ENCODE measurements around the gene ATG4B.

Gene ATG4B

GRCh38 chr2:241615041-241615440, 22.5 kb upstream of the ATG4B start:
- no peaks in the 10 kb centered on the region for H3K36me3 ChIP-seq (ENCODE audit: control insufficient read depth in 2 of 2, insufficient read depth in 2 of 2, low read length in 2 of 2)
- peaks cover 11% of the 10 kb centered on the region for H3K4me1 ChIP-seq (ENCODE audit: control insufficient read depth, insufficient read depth, low read length)
- H3K9ac ChIP-seq (ENCODE audit: low read length in 2 of 2): no peak overlapping the region
- H3K27me3 ChIP-seq (ENCODE audit: control insufficient read depth in 1 of 2, insufficient read depth in 2 of 2, low read length in 2 of 2): no peaks in the 10 kb centered on the region
- H3K27ac ChIP-seq (ENCODE audit: low read length): no peak overlapping the region
- no peak overlapping the region for H3K4me3 ChIP-seq (ENCODE audit: low read length in 2 of 2)
- H3K9me3 ChIP-seq (ENCODE audit: control insufficient read depth in 2 of 2, low read length in 2 of 2): no peaks in the 10 kb centered on the region

- no peak overlapping the region for H3K4me3 ChIP-seq (ENCODE audit: low read length in 2 of 2)
- H3K27me3 ChIP-seq (ENCODE audit: control insufficient read depth in 1 of 2, insufficient read depth in 2 of 2, low read length in 2 of 2): no peaks in the 10 kb centered on the region
- peaks cover 9% of the 10 kb centered on the region for H3K4me1 ChIP-seq (ENCODE audit: control insufficient read depth, insufficient read depth, low read length)
- no peak overlapping the region for H3K9ac ChIP-seq (ENCODE audit: low read length in 2 of 2)
- H3K27ac ChIP-seq (ENCODE audit: low read length): no peak overlapping the region
- H3K9me3 ChIP-seq (ENCODE audit: control insufficient read depth in 2 of 2, low read length in 2 of 2): no peaks in the 10 kb centered on the region
- H3K36me3 ChIP-seq (ENCODE audit: control insufficient read depth in 2 of 2, insufficient read depth in 2 of 2, low read length in 2 of 2): no peaks in the 10 kb centered on the region
Measured at GRCh38 chr2:241615522-241616052, 21.9 kb upstream of the ATG4B start.

GRCh38 chr2:241616168-241617125, 21.0 kb upstream of the ATG4B start:
- peaks cover 7% of the 10 kb centered on the region for H3K4me1 ChIP-seq (ENCODE audit: control insufficient read depth, insufficient read depth, low read length)
- no peaks in the 10 kb centered on the region for H3K27me3 ChIP-seq (ENCODE audit: control insufficient read depth in 1 of 2, insufficient read depth in 2 of 2, low read length in 2 of 2)
- no peak overlapping the region for H3K27ac ChIP-seq (ENCODE audit: low read length)
- no peak overlapping the region for H3K9ac ChIP-seq (ENCODE audit: low read length in 2 of 2)
- H3K9me3 ChIP-seq (ENCODE audit: control insufficient read depth in 2 of 2, low read length in 2 of 2): no peaks in the 10 kb centered on the region
- no peak overlapping the region for H3K4me3 ChIP-seq (ENCODE audit: low read length in 2 of 2)
- no peaks in the 10 kb centered on the region for H3K36me3 ChIP-seq (ENCODE audit: control insufficient read depth in 2 of 2, insufficient read depth in 2 of 2, low read length in 2 of 2)

- no peaks in the 10 kb centered on the region for H3K36me3 ChIP-seq (ENCODE audit: control insufficient read depth in 2 of 2, insufficient read depth in 2 of 2, low read length in 2 of 2)
- H3K4me3 ChIP-seq (ENCODE audit: low read length in 2 of 2): peak overlapping the region; percentile 16 to 40
- no peak overlapping the region for H3K9ac ChIP-seq (ENCODE audit: low read length in 2 of 2)
- no peaks in the 10 kb centered on the region for H3K9me3 ChIP-seq (ENCODE audit: control insufficient read depth in 2 of 2, low read length in 2 of 2)
- H3K4me1 ChIP-seq (ENCODE audit: control insufficient read depth, insufficient read depth, low read length): peaks cover 7% of the 10 kb centered on the region
- H3K27me3 ChIP-seq (ENCODE audit: control insufficient read depth in 1 of 2, insufficient read depth in 2 of 2, low read length in 2 of 2): no peaks in the 10 kb centered on the region
- H3K27ac ChIP-seq (ENCODE audit: low read length): no peak overlapping the region
Measured at GRCh38 chr2:241617431-241618154, 19.9 kb upstream of the ATG4B start.

- peaks cover 5% of the 10 kb centered on the region for H3K4me1 ChIP-seq (ENCODE audit: control insufficient read depth, insufficient read depth, low read length)
- no peak overlapping the region for H3K4me3 ChIP-seq (ENCODE audit: low read length in 2 of 2)
- H3K36me3 ChIP-seq (ENCODE audit: control insufficient read depth in 2 of 2, insufficient read depth in 2 of 2, low read length in 2 of 2): no peaks in the 10 kb centered on the region
- no peaks in the 10 kb centered on the region for H3K27me3 ChIP-seq (ENCODE audit: control insufficient read depth in 1 of 2, insufficient read depth in 2 of 2, low read length in 2 of 2)
- H3K9me3 ChIP-seq (ENCODE audit: control insufficient read depth in 2 of 2, low read length in 2 of 2): no peaks in the 10 kb centered on the region
- H3K27ac ChIP-seq (ENCODE audit: low read length): no peak overlapping the region
- no peak overlapping the region for H3K9ac ChIP-seq (ENCODE audit: low read length in 2 of 2)
Measured at GRCh38 chr2:241618296-241618805, 19.1 kb upstream of the ATG4B start.

GRCh38 chr2:241618829-241619228, 18.7 kb upstream of the ATG4B start:
- Histone ChIP-seq H3K4me3 (ENCODE audit: low read length in 2 of 2) (no peak overlapping the region), H3K4me1 (ENCODE audit: control insufficient read depth, insufficient read depth, low read length) (peaks cover 5% of the 10 kb centered on the region), H3K27me3 (ENCODE audit: control insufficient read depth in 1 of 2, insufficient read depth in 2 of 2, low read length in 2 of 2) (no peaks in the 10 kb centered on the region), H3K9ac (ENCODE audit: low read length in 2 of 2) (no peak overlapping the region), H3K36me3 (ENCODE audit: control insufficient read depth in 2 of 2, insufficient read depth in 2 of 2, low read length in 2 of 2) (no peaks in the 10 kb centered on the region), H3K27ac (ENCODE audit: low read length) (no peak overlapping the region), H3K9me3 (ENCODE audit: control insufficient read depth in 2 of 2, low read length in 2 of 2) (no peaks in the 10 kb centered on the region)

- Histone ChIP-seq H3K4me3 (ENCODE audit: low read length in 2 of 2) (no peak overlapping the region), H3K9ac (ENCODE audit: low read length in 2 of 2) (no peak overlapping the region), H3K27me3 (ENCODE audit: control insufficient read depth in 1 of 2, insufficient read depth in 2 of 2, low read length in 2 of 2) (no peaks in the 10 kb centered on the region), H3K27ac (ENCODE audit: low read length) (no peak overlapping the region), H3K36me3 (ENCODE audit: control insufficient read depth in 2 of 2, insufficient read depth in 2 of 2, low read length in 2 of 2) (no peaks in the 10 kb centered on the region), H3K4me1 (ENCODE audit: control insufficient read depth, insufficient read depth, low read length) (peaks cover 5% of the 10 kb centered on the region), H3K9me3 (ENCODE audit: control insufficient read depth in 2 of 2, low read length in 2 of 2) (no peaks in the 10 kb centered on the region)
Measured at GRCh38 chr2:241619597-241620418, 17.7 kb upstream of the ATG4B start.

GRCh38 chr2:241620419-241620769, 17.1 kb upstream of the ATG4B start:
- H3K27ac ChIP-seq (ENCODE audit: low read length): no peak overlapping the region
- no peaks in the 10 kb centered on the region for H3K36me3 ChIP-seq (ENCODE audit: control insufficient read depth in 2 of 2, insufficient read depth in 2 of 2, low read length in 2 of 2)
- H3K4me1 ChIP-seq (ENCODE audit: control insufficient read depth, insufficient read depth, low read length): peaks cover 5% of the 10 kb centered on the region
- no peak overlapping the region for H3K9ac ChIP-seq (ENCODE audit: low read length in 2 of 2)
- H3K9me3 ChIP-seq (ENCODE audit: control insufficient read depth in 2 of 2, low read length in 2 of 2): no peaks in the 10 kb centered on the region
- no peak overlapping the region for H3K4me3 ChIP-seq (ENCODE audit: low read length in 2 of 2)
- H3K27me3 ChIP-seq (ENCODE audit: control insufficient read depth in 1 of 2, insufficient read depth in 2 of 2, low read length in 2 of 2): no peaks in the 10 kb centered on the region

- Histone ChIP-seq H3K4me3 (ENCODE audit: low read length in 2 of 2) (no peak overlapping the region), H3K36me3 (ENCODE audit: control insufficient read depth in 2 of 2, insufficient read depth in 2 of 2, low read length in 2 of 2) (peaks cover 12 to 20% of the 10 kb centered on the region in 2 donors), H3K9ac (ENCODE audit: low read length in 2 of 2) (no peak overlapping the region), H3K4me1 (ENCODE audit: control insufficient read depth, insufficient read depth, low read length) (peaks cover 2% of the 10 kb centered on the region), H3K27ac (ENCODE audit: low read length) (no peak overlapping the region), H3K9me3 (ENCODE audit: control insufficient read depth in 2 of 2, low read length in 2 of 2) (no peaks in the 10 kb centered on the region), H3K27me3 (ENCODE audit: control insufficient read depth in 1 of 2, insufficient read depth in 2 of 2, low read length in 2 of 2) (no peaks in the 10 kb centered on the region)
Measured at GRCh38 chr2:241627675-241628074, 9.8 kb upstream of the ATG4B start.

- Histone ChIP-seq H3K4me3 (ENCODE audit: low read length in 2 of 2) (no peak overlapping the region), H3K36me3 (ENCODE audit: control insufficient read depth in 2 of 2, insufficient read depth in 2 of 2, low read length in 2 of 2) (peaks cover 23 to 30% of the 10 kb centered on the region in 2 donors), H3K4me1 (ENCODE audit: control insufficient read depth, insufficient read depth, low read length) (peaks cover 7% of the 10 kb centered on the region), H3K9ac (ENCODE audit: low read length in 2 of 2) (peak overlapping the region in 1 of 2 donors; percentile 21), H3K27ac (ENCODE audit: low read length) (no peak overlapping the region), H3K27me3 (ENCODE audit: control insufficient read depth in 1 of 2, insufficient read depth in 2 of 2, low read length in 2 of 2) (no peaks in the 10 kb centered on the region), H3K9me3 (ENCODE audit: control insufficient read depth in 2 of 2, low read length in 2 of 2) (no peaks in the 10 kb centered on the region)
Measured at GRCh38 chr2:241629762-241630435, 7.6 kb upstream of the ATG4B start.

Measured in stomach smooth muscle (tissue), 2 donors.